K562 (cell line): ENCODE measurements around the gene SLC1A4. TPM values are rescaled to one million over a fixed set of nuclear protein-coding genes. Genes with fewer than 3 reads are reported as not detected.

Experiments used
- NELFE ChIP-seq: IDR thresholded peaks from 2 replicates; pipeline ENCODE4 v1.6.1; 2011; ENCODE audit warnings: mild to moderate bottlenecking; ENCODE audit not compliant: insufficient read depth, insufficient read length
- TGIF2 ChIP-seq: sonication (generic); formaldehyde crosslinking; IDR thresholded peaks from 2 replicates; pipeline ENCODE4 v1.8.1; 2022; ENCODE audit warnings: mild to moderate bottlenecking, missing genetic modification reagents, moderate library complexity
- ZBTB9 ChIP-seq: fragments of 450-650 bp; formaldehyde crosslinking; IDR thresholded peaks from 2 replicates; pipeline ENCODE4 v1.4.0; 2020; ENCODE audit warnings: mild to moderate bottlenecking, moderate library complexity
- ZNF133 ChIP-seq: fragments of 250-450 bp; sonication (Bioruptor Pico); IDR thresholded peaks from 2 replicates; pipeline ENCODE4 v1.4.0; 2020; ENCODE audit warnings: mild to moderate bottlenecking
- polyA plus RNA-seq, 8 experiments: library from polyadenylated mRNA; depleted of rRNA in 4 of 8; stranded (reverse) in 5 of 8; unstranded in 3 of 8; fragments of >200 nt; fragmentation: Nextera tagmentation in 2 of 8; fragmentation: Illumina TruSeq in 1 of 8; extraction: Ambion mirVana in 2 of 8; extraction: Trizol in 1 of 8; gene quantifications; 2 replicates each; pipeline versions ENCODE4 v1.2.1 to v1.2.3, GENCODE V29; 2011 to 2014; ENCODE audit warnings: inconsistent platforms in 1 of 8, missing spikeins in 1 of 8
- small RNA-seq: library from RNA; depleted of rRNA; stranded (forward); fragments of <200 nt; gene quantifications from one replicate; pipeline ENCODE3, GENCODE V24; 2014
- total RNA-seq, 7 experiments: library from RNA; depleted of rRNA in 6 of 7; stranded (reverse); fragments of >200 nt in 6 of 7; fragmentation: Illumina TruSeq in 2 of 7; extraction: Trizol in 2 of 7; gene quantifications; 2 replicates each; pipeline versions ENCODE4 v1.2.1 to v1.2.3, GENCODE V29; 2011 to 2021; ENCODE audit warnings: low replicate concordance in 1 of 7

SLC1A4 gene
- total and polyA plus RNA-seq, 9 of the 15 experiments (the other 6 are each of a cell fraction or from before 2014, with no cell fraction given) = 4.4 to 24.0 (median 10.9) TPM

GRCh38 chr2:65072181-65072970 is 83.2 kb downstream of the SLC1A4 start (continued):
- TF ChIP-seq ZBTB9 (CRISPR knock-in tag) = no peak
- no peak for TF ChIP-seq TGIF2 (CRISPR knock-in tag)
- no peak for TF ChIP-seq ZNF133 (CRISPR knock-in tag)
- no peak for TF ChIP-seq NELFE

Small RNA genes within 50 kb of the gene (small RNA-seq; reads per million reads assigned to genes)
- not detected for gene RNU6-548P

Other genes starting within 250 kb of the SLC1A4 start
- gene CEP68, start 67.0 kb downstream of the SLC1A4 start, total RNA-seq (2014; rRNA removed) = 4.5 and 7.2 TPM in 2 replicates
- gene CEP68, start 67.0 kb downstream of the SLC1A4 start, total RNA-seq (2014; rRNA removed; fragmentation: Illumina TruSeq; extraction: Trizol) = 5.2 and 5.3 TPM in 2 replicates
- 4.8 and 5.1 TPM in 2 replicates for gene CEP68, start 67.0 kb downstream of the SLC1A4 start, total RNA-seq (2015; rRNA removed; fragmentation: Illumina TruSeq; extraction: Trizol)
- 8.5 and 9.1 TPM in 2 replicates for gene CEP68, start 67.0 kb downstream of the SLC1A4 start, total RNA-seq (2021)
- gene CEP68, start 67.0 kb downstream of the SLC1A4 start, polyA plus RNA-seq (2011; rRNA removed) = 5.4 and 9.7 TPM in 2 replicates
- gene CEP68, start 67.0 kb downstream of the SLC1A4 start, polyA plus RNA-seq (2014; fragmentation: Illumina TruSeq; extraction: Trizol) = 6.7 and 7.2 TPM in 2 replicates
- gene CEP68, start 67.0 kb downstream of the SLC1A4 start, polyA plus RNA-seq (2014; fragmentation: Nextera tagmentation; extraction: Ambion mirVana) = 1 to 10 TPM; 1.4 to 1.5 TPM
- gene CEP68, start 67.0 kb downstream of the SLC1A4 start, polyA plus RNA-seq (2014; rRNA removed) = 5.2 and 8.7 TPM in 2 replicates
- gene RAB1A, start 140.7 kb downstream of the SLC1A4 start, total RNA-seq (2014; rRNA removed) = 62.2 and 83.5 TPM in 2 replicates
- gene RAB1A, start 140.7 kb downstream of the SLC1A4 start, total RNA-seq (2014; rRNA removed; fragmentation: Illumina TruSeq; extraction: Trizol) = 67.7 and 81.4 TPM in 2 replicates
- 64.4 and 66.7 TPM in 2 replicates for gene RAB1A, start 140.7 kb downstream of the SLC1A4 start, total RNA-seq (2015; rRNA removed; fragmentation: Illumina TruSeq; extraction: Trizol)
- 93.9 and 99.4 TPM in 2 replicates for gene RAB1A, start 140.7 kb downstream of the SLC1A4 start, total RNA-seq (2021)
- 144 and 163 TPM in 2 replicates for gene RAB1A, start 140.7 kb downstream of the SLC1A4 start, polyA plus RNA-seq (2011; rRNA removed)
- gene RAB1A, start 140.7 kb downstream of the SLC1A4 start, polyA plus RNA-seq (2014; fragmentation: Illumina TruSeq; extraction: Trizol) = 81.5 and 89.1 TPM in 2 replicates
- 10 to 100 TPM; 43.8 to 47.8 TPM for gene RAB1A, start 140.7 kb downstream of the SLC1A4 start, polyA plus RNA-seq (2014; fragmentation: Nextera tagmentation; extraction: Ambion mirVana)
- gene RAB1A, start 140.7 kb downstream of the SLC1A4 start, polyA plus RNA-seq (2014; rRNA removed) = 125 and 136 TPM in 2 replicates
- gene ACTR2, start 238.4 kb downstream of the SLC1A4 start, total RNA-seq (2014; rRNA removed) = 56.3 and 65.8 TPM in 2 replicates
- 98.5 and 124 TPM in 2 replicates for gene ACTR2, start 238.4 kb downstream of the SLC1A4 start, total RNA-seq (2014; rRNA removed; fragmentation: Illumina TruSeq; extraction: Trizol)
- gene ACTR2, start 238.4 kb downstream of the SLC1A4 start, total RNA-seq (2015; rRNA removed; fragmentation: Illumina TruSeq; extraction: Trizol) = 96.3 and 108 TPM in 2 replicates
- gene ACTR2, start 238.4 kb downstream of the SLC1A4 start, total RNA-seq (2021) = 215 and 239 TPM in 2 replicates
- gene ACTR2, start 238.4 kb downstream of the SLC1A4 start, polyA plus RNA-seq (2011; rRNA removed) = 127 and 179 TPM in 2 replicates
- gene ACTR2, start 238.4 kb downstream of the SLC1A4 start, polyA plus RNA-seq (2014; fragmentation: Illumina TruSeq; extraction: Trizol) = 183 and 192 TPM in 2 replicates
- gene ACTR2, start 238.4 kb downstream of the SLC1A4 start, polyA plus RNA-seq (2014; fragmentation: Nextera tagmentation; extraction: Ambion mirVana) = 10 to 100 TPM; 47.3 to 57.3 TPM
- gene ACTR2, start 238.4 kb downstream of the SLC1A4 start, polyA plus RNA-seq (2014; rRNA removed) = 118 and 122 TPM in 2 replicates